SKM-1 (cell line): ENCODE results near the gene ADAMTS18.
"Not testable (repeated sequence)": the region's sequence is repeated elsewhere in the genome, so short reads cannot be mapped to it uniquely, and the experiment has no call there.

Experiments used
- DNase-seq: peaks from one replicate; lab custom pipeline; 2025; ENCODE audit not compliant: unreplicated experiment; lab: John Stamatoyannopoulos, UW

Gene ADAMTS18

DNA sequence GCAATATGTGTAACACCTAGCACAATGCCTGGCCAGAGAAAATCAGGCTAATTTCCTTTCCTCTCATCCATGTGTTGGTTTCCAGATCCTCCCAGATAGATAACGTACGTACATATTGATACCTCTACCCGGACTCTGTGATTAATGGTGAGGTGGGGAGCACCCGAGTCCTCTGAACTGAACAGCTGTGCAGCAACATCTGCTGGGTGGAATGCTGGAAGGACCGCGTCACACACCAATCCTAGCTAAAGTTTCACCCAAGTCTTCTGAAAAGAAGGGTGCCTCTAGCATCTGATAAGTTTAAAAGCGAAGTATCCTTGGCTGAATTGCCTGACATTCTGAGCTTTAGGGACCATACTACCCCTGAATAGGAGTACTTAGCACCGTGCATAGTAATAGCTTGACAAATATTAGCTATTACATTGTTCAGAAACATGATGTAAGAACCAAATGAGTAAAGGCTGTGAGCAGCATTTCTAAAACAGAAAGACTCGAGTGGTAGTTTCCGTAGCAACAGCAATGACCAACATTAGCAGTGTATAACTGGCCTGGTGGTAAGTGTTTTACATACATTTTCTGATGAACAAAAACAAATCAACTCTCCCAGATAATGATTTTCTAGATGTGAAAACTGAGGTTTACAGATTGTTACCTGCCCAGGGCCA is 144.3 kb downstream of the ADAMTS18 start:
- DNase-seq = no peak

DNA sequence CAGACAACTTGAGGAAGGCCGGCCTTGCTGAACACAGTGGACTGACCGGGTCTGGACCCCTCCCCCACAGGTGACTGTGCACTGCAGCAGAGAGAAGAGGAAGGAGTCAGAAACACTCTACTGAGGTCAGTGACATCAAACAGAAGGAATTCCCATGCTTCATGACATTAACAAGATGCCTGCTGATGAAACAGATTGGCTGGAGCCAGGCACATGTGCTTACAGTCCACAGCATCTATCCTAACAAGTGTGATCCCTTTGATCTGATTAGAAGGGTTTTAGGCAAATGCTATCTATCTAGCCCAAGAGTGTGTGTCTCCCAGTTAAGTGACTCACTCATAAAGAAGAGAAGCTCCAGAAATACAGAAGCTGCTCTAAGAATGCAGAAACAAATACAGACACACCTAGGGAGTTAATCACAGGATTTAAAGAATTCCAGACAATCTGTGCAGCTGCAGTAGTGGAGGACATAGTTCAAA is 145.5 kb downstream of the ADAMTS18 start:
- no peak for DNase-seq

DNA sequence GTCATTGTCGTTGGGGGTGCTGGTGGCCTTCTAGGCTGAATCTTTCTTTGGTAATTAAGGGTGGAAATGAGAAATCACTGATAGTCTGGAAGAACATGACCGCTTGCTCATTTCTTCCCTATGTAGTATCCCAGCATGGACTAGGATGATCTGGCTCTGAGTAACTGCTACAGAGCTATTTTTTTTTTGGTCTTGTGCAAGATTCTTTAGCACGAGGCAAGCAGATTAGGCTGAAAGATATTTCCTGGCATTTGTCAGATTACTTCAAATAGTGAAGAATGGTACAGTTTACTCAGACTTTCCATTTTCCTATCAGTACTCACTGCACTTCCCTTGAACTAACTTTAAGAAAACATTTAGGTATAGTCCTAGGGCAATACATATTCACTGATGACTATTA is 146.6 kb downstream of the ADAMTS18 start:
- no peak for DNase-seq

- DNase-seq = no peak
Measured at GRCh38 chr16:77285676-77286075, 149.2 kb downstream of the ADAMTS18 start.

DNA sequence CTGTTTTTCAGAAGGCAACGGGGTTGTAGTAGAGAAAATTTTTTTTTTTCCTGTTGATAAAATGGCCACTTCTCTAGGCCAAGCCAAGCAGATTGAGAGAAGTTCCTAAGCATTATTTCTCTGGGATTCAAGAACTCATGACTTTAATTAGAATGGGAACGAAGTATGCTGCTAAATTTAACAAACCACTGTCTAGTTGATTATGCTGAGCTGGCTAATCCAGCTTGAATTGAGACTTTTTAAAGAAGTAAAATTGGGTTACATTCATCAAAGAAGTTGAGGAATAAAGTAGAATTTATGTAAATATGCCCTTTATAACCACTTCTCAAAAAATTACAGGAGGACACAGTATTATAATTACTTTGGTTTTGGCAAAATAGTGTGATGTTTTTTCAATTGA is 152.5 kb downstream of the ADAMTS18 start:
- DNase-seq = no peak

DNA sequence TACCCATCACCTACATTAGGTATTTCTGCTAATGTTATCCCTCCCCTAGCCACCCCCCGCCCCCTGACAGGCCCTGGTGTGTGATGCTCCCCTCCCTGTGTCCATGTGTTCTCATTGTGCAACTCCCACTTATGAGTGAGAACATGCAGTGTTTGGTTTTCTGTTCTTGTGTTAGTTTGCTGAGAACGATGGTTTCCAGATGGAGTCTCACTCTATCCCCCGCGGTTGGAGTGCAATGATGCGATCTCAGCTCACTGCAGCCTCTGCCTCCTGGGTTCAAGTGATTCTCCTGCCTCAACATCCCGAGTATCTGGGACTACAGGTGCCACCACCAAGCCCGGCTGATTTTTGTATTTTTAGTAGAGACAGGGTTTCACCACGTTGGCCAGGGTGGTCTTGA is 155.5 kb downstream of the ADAMTS18 start:
- DNase-seq = not testable (repeated sequence)

DNA sequence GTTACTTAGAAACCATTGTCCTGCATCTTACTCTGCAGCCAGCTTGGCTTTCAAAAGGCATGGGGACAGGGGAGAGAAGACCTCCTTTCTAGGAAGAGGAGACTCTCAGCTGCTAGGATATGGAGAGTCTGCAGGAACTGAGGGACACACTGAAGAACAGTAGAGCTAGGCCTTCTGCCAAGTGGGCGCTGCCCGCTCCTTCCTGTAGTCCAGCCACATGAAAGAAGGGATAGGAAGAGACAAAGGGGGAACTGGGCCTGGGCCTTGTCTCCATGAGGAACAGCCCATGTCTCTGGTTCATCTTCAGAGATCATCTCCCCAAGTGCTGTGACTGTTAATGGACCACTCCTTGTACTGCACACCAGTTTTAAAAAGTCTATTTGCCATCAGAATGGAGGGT is 157.3 kb downstream of the ADAMTS18 start:
- DNase-seq = no peak

GRCh38 chr16:77277141-77277540 is 157.7 kb downstream of the ADAMTS18 start:
- DNase-seq = no peak

- DNase-seq = no peak
Measured at GRCh38 chr16:77276661-77277060, 158.2 kb downstream of the ADAMTS18 start.

GRCh38 chr16:77275303-77275702 is 159.5 kb downstream of the ADAMTS18 start:
- not testable (repeated sequence) for DNase-seq

DNA sequence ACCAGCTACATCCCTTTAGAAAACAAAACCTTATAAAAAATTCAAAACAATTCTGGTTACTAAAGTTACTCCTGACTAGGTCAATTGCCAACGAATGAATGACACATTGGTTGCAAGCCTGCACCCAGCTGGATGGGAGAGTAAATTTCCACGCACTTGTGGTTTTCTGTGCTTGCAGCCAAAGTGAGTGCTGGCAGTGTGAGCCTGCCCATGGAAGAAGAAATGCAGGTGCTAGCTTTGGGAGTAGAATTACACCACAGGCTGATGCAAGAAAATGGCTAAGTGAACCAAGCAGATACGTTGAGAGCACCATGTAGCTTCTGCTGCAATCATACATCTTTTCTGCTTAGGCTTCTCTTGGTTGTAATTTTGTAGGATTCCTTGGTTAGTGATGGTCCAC is 161.0 kb downstream of the ADAMTS18 start:
- DNase-seq = no peak

- DNase-seq = no peak
Measured at GRCh38 chr16:77271532-77272426, 163.1 kb downstream of the ADAMTS18 start.

GRCh38 chr16:77266185-77266584 is 168.6 kb downstream of the ADAMTS18 start:
- not testable (repeated sequence) for DNase-seq

DNA sequence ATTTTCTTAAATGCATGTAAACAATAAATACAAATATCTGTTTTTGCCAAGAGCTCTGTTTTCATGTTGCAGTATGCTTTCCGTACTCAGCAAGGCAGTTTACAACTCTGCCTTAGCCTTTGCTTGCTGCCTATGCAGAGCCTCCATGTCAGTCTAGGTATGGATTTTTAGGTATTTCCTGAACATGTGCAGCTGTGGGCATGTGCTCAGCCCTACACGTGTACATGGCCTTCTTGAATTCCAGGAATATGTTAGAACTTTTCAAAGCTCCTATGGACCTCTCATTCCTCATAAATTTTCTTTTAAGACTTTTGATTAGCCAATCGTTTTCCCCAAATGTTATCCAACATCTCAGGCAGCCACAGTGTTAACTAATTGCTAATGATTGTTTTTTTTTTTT is 171.9 kb downstream of the ADAMTS18 start:
- DNase-seq = no peak

- DNase-seq = no peak
Measured at GRCh38 chr16:77250400-77250799, 184.4 kb downstream of the ADAMTS18 start.

DNA sequence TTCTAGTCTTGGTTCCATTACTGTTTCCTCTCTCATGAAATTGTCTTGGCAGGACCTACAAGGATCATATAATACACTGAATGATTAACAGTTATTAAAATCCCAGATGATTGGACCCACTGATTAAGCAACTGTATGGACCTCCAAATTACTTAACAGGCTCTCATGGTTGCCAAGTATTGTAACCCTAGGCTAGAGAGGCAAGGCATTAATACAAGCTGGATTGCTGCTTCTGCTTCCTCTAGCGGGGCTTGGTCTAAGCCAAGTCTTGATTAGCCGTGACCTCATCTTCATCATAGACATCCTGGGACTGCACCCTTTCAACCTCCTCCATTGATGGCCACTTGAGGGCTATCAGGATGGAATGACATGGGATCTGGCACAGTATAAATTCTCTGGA is 188.7 kb downstream of the ADAMTS18 start:
- DNase-seq = no peak

- not testable (repeated sequence) for DNase-seq
Measured at GRCh38 chr16:77242471-77242870, 192.4 kb downstream of the ADAMTS18 start.

- DNase-seq = no peak
Measured at GRCh38 chr16:77238593-77238992, 196.2 kb downstream of the ADAMTS18 start.

DNA sequence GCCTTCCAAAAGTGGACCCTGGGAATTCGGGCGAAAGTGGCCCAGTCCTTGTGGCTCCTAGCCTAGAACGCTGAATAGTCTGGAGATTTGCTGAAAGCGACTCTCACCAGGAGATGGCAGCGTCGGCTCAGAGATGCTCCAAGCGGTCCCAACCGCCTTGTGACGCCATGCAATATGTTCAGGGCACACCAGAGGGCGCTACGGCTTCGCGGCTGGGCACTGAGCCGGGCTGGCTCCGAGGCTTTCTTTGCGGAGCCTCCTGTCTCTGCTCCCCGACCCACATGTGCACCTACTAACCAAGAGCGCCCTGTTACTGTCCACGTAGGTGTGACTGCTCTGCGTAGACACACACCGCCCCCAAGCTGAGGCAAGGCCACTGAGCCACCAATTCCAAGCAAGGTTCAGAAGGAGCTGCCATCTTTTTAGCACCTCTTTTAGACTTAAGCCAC is 198.7 kb downstream of the ADAMTS18 start:
- peak; percentile 55 for DNase-seq

DNA sequence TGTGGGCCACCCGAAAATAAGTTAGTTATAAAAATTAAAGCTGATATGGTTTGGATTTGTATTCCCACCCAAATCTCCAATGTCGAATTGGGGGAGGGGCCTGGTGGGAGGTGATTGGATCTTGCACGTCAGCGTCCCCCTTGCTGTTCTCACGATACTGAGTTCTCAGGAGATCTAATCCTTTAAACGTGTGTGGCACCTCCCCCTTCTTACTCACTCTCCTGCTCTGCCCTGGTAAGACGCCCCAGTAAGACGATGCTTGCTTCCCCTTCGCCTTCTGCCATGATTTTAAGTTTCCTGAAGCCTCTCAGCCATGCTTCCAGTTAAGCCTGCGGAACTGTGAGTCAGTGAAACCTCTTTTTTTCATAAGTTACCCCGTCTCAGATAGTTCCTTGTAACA is 200.2 kb downstream of the ADAMTS18 start:
- no peak for DNase-seq

GRCh38 chr16:77233799-77234519 is 200.9 kb downstream of the ADAMTS18 start:
- DNase-seq = no peak
